ENCODE data around the gene IL17C. TPM values are rescaled to one million over a fixed set of nuclear protein-coding genes. Genes with fewer than 3 reads are reported as not detected.

Gene IL17C
- total and polyA plus RNA-seq, 11 donors, result not detected

DNA sequence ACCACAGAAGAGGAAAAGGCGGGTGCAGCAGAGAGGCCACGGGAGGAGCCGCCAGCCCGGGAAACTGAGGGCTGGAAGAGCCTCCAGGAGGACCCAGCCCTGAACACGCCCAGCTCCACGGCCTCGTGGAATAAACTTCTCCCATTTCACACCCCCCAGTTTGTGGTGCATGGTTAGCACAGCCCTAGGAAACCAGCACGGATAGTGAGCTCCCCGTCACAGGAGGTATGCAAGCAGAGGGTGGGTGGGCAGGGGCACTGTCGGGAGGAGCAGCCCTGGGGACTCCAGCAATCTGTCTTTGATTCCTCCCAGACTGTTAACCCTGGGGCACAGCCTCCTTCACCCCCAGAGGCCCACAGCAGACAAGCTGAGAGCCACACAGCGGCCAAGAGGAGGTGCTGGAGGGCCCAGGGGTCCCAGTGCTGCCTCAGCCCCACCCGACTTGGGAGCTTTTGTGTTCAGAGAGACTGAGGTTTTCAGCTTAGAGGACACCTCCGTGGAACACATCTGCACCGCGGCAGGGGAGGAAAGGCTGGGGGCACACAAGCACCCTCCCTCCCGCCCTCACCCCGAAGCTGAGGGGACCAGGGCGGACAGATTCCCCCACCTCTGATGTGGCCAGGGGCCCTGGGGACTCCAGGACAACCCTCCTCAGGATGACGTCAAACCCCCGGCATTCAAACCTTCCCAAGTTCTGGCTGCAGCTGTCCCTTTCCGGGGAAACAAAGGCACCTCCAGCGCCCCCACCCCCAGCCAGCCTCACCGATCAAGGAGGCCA lies 1.7 kb upstream of the IL17C start:
- Histone ChIP-seq H3K27ac (no peak overlapping the region), H3K9me3 (no peaks in the 10 kb centered on the region), H3K4me1 (peaks cover 0 to 32% (median 13%) of the 10 kb centered on the region in 12 donors), H3K4me3 (no peak overlapping the region), H3K27me3 (peaks cover 16 to 62% (median 30%) of the 10 kb centered on the region in 9 donors), H3K36me3 (peaks cover 0 to 15% (median 10%) of the 10 kb centered on the region in 9 donors)
- TF ChIP-seq POLR2A (IDR thresholded peaks at IDR 0.05) (no peak), CTCF (IDR thresholded peaks at IDR 0.05) (no peak)
- 74 to 80% (median 76%) methylated on average over 21 to 23 of the region's 23 CpGs for WGBS, 4 donors
- ATAC-seq (no peak), DNase-seq (no peak)
- intact Hi-C loops (cut with DNase I), result no loop called here

DNA sequence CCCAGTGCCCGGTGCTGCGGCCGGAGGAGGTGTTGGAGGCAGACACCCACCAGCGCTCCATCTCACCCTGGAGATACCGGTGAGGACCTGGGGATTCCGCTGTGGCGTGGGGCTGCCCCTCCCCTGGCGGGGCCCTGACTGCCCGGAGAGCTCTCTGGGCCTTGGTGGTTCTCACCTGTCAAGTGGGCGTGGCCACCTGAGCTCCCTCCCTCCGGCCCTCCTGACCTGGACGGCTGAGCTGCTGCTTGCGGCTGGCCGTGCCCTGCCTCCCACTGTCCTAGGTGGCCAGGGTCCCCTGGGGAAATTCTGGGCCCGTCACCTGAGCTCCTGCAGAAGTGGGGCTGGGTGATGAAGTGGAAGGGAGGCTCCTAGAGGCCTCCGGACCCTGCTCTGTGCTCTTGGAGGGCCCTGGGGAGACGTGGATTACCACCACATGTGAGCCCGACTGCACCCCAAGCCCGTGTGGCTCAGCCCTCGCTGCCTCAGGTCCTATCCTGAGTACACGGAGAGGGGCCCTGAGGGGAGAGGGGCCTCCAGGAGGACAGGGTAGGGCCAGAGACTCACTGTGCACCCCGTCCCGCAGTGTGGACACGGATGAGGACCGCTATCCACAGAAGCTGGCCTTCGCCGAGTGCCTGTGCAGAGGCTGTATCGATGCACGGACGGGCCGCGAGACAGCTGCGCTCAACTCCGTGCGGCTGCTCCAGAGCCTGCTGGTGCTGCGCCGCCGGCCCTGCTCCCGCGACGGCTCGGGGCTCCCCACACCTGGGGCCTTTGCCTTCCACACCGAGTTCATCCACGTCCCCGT lies 1.1 kb downstream of the IL17C start:
- intact Hi-C loops (cut with DNase I), result no loop called here
- ATAC-seq, result no peak

DNA sequence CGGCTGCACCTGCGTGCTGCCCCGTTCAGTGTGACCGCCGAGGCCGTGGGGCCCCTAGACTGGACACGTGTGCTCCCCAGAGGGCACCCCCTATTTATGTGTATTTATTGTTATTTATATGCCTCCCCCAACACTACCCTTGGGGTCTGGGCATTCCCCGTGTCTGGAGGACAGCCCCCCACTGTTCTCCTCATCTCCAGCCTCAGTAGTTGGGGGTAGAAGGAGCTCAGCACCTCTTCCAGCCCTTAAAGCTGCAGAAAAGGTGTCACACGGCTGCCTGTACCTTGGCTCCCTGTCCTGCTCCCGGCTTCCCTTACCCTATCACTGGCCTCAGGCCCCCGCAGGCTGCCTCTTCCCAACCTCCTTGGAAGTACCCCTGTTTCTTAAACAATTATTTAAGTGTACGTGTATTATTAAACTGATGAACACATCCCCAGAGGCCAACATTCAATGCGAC lies 1.7 kb downstream of the IL17C start:
- ATAC-seq (no peak), DNase-seq (no peak)
- intact Hi-C loops (cut with DNase I), result no loop called here
- Histone ChIP-seq H3K4me3 (no peak overlapping the region), H3K36me3 (peaks cover 0 to 22% (median 0%) of the 10 kb centered on the region in 9 donors), H3K27me3 (peaks cover 16 to 61% (median 30%) of the 10 kb centered on the region in 9 donors), H3K27ac (no peak overlapping the region), H3K9me3 (no peaks in the 10 kb centered on the region), H3K4me1 (peaks cover 0 to 17% (median under 1%) of the 10 kb centered on the region in 12 donors)
- 41 to 54% (median 49%) methylated on average over 13 of the region's 13 CpGs for WGBS, 4 donors
- no peak for TF ChIP-seq CTCF (IDR thresholded peaks at IDR 0.05)
- TF ChIP-seq POLR2A (IDR thresholded peaks at IDR 0.05), result no peak

More for the DNA sequence above, 1.1 kb downstream of the IL17C start:
- TF ChIP-seq POLR2A (IDR thresholded peaks at IDR 0.05) (no peak), CTCF (IDR thresholded peaks at IDR 0.05) (no peak)
- DNase-seq, result peak in 1 of 5 donors; percentile 63
- Histone ChIP-seq H3K9me3 (no peaks in the 10 kb centered on the region), H3K4me1 (peaks cover 0 to 22% (median 7%) of the 10 kb centered on the region in 12 donors), H3K27me3 (peaks cover 16 to 62% (median 30%) of the 10 kb centered on the region in 9 donors), H3K36me3 (peaks cover 0 to 19% (median 0%) of the 10 kb centered on the region in 9 donors), H3K27ac (no peak overlapping the region), H3K4me3 (no peak overlapping the region)
- 27 to 44% (median 30%) methylated on average over 3 to 45 of the region's 45 CpGs for WGBS, 4 donors
